ENCODE results near the gene CCDC97.

CCDC97 gene

GRCh38 chr19:41311613-41312012, 1.6 kb downstream of the CCDC97 start:
- POLR2A ChIA-PET = interaction anchor here (1.0 to 2.1 kb wide), 4 partner anchors 13 to 117 kb away, joined by 3 to 9 read pairs (median 6); partner anchors contain the start of gene B9D2
- TF ChIP-seq EGR2 (tag by site-specific recombination; IDR thresholded peaks at IDR 0.05; ENCODE audit: low read depth) (no peak), SP2 (tag by site-specific recombination; IDR thresholded peaks at IDR 0.05) (no peak), ZNF639 (tag by site-specific recombination; IDR thresholded peaks at IDR 0.05) (no peak), ZNF362 (tag by site-specific recombination; IDR thresholded peaks at IDR 0.05) (no peak), ZNF175 (tag by site-specific recombination; IDR thresholded peaks at IDR 0.05) (no peak), ZNF10 (tag by site-specific recombination; IDR thresholded peaks at IDR 0.05) (no peak)
- H3K36me3 ChIP-seq (ENCODE audit: control insufficient read depth in 2 of 2, insufficient read depth in 1 of 2, low read length in 2 of 2) = peaks cover 54 to 64% of the 10 kb centered on the region in 2 experiments
- H3K4me3 ChIP-seq (ENCODE audit: low read depth, low read length) = no peak overlapping the region
- CTCF ChIA-PET = interaction anchor here (0.9 to 1.9 kb wide), 5 partner anchors 13 to 252 kb away, joined by 3 to 6 read pairs (median 4); no protein-coding TSS in a partner anchor
- H3K9me3 ChIP-seq (ENCODE audit: control insufficient read depth, insufficient read depth, low read depth, low read length) = no peaks in the 10 kb centered on the region
- 0 out of 2 replicates have a peak overlapping the region, but pooled peaks have one; percentile 98 for H3K27ac ChIP-seq (ENCODE audit: extremely low read depth, low read depth, low read length)
- H3K4me1 ChIP-seq (ENCODE audit: control insufficient read depth, insufficient read depth, low read length) = peaks cover 20% of the 10 kb centered on the region

- H3K4me1 ChIP-seq (ENCODE audit: control insufficient read depth, insufficient read depth, low read length) = peaks cover 3% of the 10 kb centered on the region; the same call in 1 of the 2 replicates
- no peak overlapping the region; the same call in 1 of the 2 replicates for H3K27ac ChIP-seq (ENCODE audit: extremely low read depth, low read depth, low read length)
- CTCF ChIA-PET = interaction anchor here (1.2 kb wide), 1 partner anchor 48 kb away, joined by 5 read pairs; the partner anchor contains the start of gene B9D2
- TF ChIP-seq ZNF148 (tag by site-specific recombination; IDR thresholded peaks at IDR 0.05; ENCODE audit: borderline replicate concordance) = no peak
- TF ChIP-seq ATF2 (tag by site-specific recombination; IDR thresholded peaks at IDR 0.05; ENCODE audit: low read depth) = no peak
- TF ChIP-seq ZBTB49 (tag by site-specific recombination; IDR thresholded peaks at IDR 0.05; ENCODE audit: low read depth) = no peak
- no peak for TF ChIP-seq ZSCAN23 (tag by site-specific recombination; IDR thresholded peaks at IDR 0.05)
- TF ChIP-seq ZNF571 (tag by site-specific recombination; IDR thresholded peaks at IDR 0.05) = no peak
- peaks cover 69 to 82% of the 10 kb centered on the region in 2 experiments for H3K36me3 ChIP-seq (ENCODE audit: control insufficient read depth in 2 of 2, insufficient read depth in 1 of 2, low read length in 2 of 2)
- no peak overlapping the region for H3K4me3 ChIP-seq (ENCODE audit: low read depth, low read length)
- H3K9me3 ChIP-seq (ENCODE audit: control insufficient read depth, insufficient read depth, low read depth, low read length) = no peaks in the 10 kb centered on the region
- POLR2A ChIA-PET = interaction anchor here (1.4 kb wide), 1 partner anchor 30 kb away, joined by 3 read pairs; no protein-coding TSS in a partner anchor
Measured at GRCh38 chr19:41316306-41316920, 6.4 kb downstream of the CCDC97 start.
